Glutamatergic neuron (in vitro differentiated cells): ENCODE measurements around the gene KLHL30. TPM values are rescaled to one million over a fixed set of nuclear protein-coding genes. Genes with fewer than 3 reads are reported as not detected.

ENCODE experiments used
- DNase-seq: peaks from one replicate; pipeline ENCODE4 v3.0.0; 2022
- H3K27ac Mint-ChIP-seq: one replicate; pipeline ENCODE4 v1.8.0; 2020; ENCODE audit warnings: mild to moderate bottlenecking, mixed read lengths, inconsistent platforms; ENCODE audit not compliant: unreplicated experiment
- H3K27me3 Mint-ChIP-seq: one replicate; pipeline ENCODE4 v1.8.0; 2020; ENCODE audit warnings: mild to moderate bottlenecking, moderate library complexity, mixed read lengths, inconsistent platforms; ENCODE audit not compliant: unreplicated experiment
- H3K36me3 Mint-ChIP-seq: one replicate; pipeline ENCODE4 v1.8.0; 2020; ENCODE audit warnings: mild to moderate bottlenecking, mixed read lengths, inconsistent platforms; ENCODE audit not compliant: unreplicated experiment
- H3K4me1 Mint-ChIP-seq: one replicate; pipeline ENCODE4 v1.8.0; 2020; ENCODE audit warnings: mild to moderate bottlenecking, low read depth, mixed read lengths, inconsistent platforms; ENCODE audit not compliant: unreplicated experiment
- H3K4me3 Mint-ChIP-seq: one replicate; pipeline ENCODE4 v1.8.0; 2020; ENCODE audit warnings: mild to moderate bottlenecking, mixed read lengths, inconsistent platforms; ENCODE audit not compliant: unreplicated experiment
- H3K9me3 Mint-ChIP-seq: one replicate; pipeline ENCODE4 v1.8.0; 2020; ENCODE audit warnings: mild to moderate bottlenecking, moderate library complexity, mixed read lengths, inconsistent platforms; ENCODE audit not compliant: unreplicated experiment
- CTCF ChIP-seq: fragments of 200-600 bp; sonication (generic); IDR thresholded peaks from one replicate; pipeline ENCODE4 v1.5.0; 2021; ENCODE audit not compliant: partially characterized antibody, unreplicated experiment
- total RNA-seq: library from RNA; stranded (reverse); fragmentation: NEBNext Ultra II Directional; extraction: Animal tissue kit (Norgen Biotek cat#: 25700); gene quantifications from one replicate; pipeline ENCODE4 v1.2.1, GENCODE V29; 2021; ENCODE audit not compliant: unreplicated experiment

KLHL30 gene
- total RNA-seq, 1 donor from 2014 or later, result 3.5 TPM

- Mint-ChIP-seq H3K4me3 (no peak overlapping the region), H3K27ac (no peak overlapping the region), H3K27me3 (peaks cover 10% of the 10 kb centered on the region), H3K36me3 (no peaks in the 10 kb centered on the region), H3K9me3 (peaks cover 12% of the 10 kb centered on the region), H3K4me1 (peaks cover 5% of the 10 kb centered on the region)
- no peak for TF ChIP-seq CTCF
- no peak for DNase-seq
Measured at GRCh38 chr2:238093181-238094140, 45.0 kb upstream of the KLHL30 start.

GRCh38 chr2:238094438-238095022 lies 43.9 kb upstream of the KLHL30 start:
- no peak overlapping the region for H3K4me3 Mint-ChIP-seq
- H3K27ac Mint-ChIP-seq, result no peak overlapping the region
- H3K27me3 Mint-ChIP-seq, result peaks cover 10% of the 10 kb centered on the region
- TF ChIP-seq CTCF, result no peak
- H3K4me1 Mint-ChIP-seq, result peaks cover 5% of the 10 kb centered on the region
- H3K36me3 Mint-ChIP-seq, result no peaks in the 10 kb centered on the region
- DNase-seq, result no peak
- H3K9me3 Mint-ChIP-seq, result peaks cover 13% of the 10 kb centered on the region

- Mint-ChIP-seq H3K27me3 (peaks cover 10% of the 10 kb centered on the region), H3K27ac (no peak overlapping the region), H3K4me1 (peaks cover 5% of the 10 kb centered on the region), H3K4me3 (no peak overlapping the region), H3K9me3 (peaks cover 13% of the 10 kb centered on the region), H3K36me3 (no peaks in the 10 kb centered on the region)
- no peak for TF ChIP-seq CTCF
- DNase-seq, result no peak
Measured at GRCh38 chr2:238095143-238095542, 43.3 kb upstream of the KLHL30 start.

- Mint-ChIP-seq H3K27me3 (peaks cover 10% of the 10 kb centered on the region), H3K36me3 (no peaks in the 10 kb centered on the region), H3K4me3 (no peak overlapping the region), H3K9me3 (peaks cover 13% of the 10 kb centered on the region), H3K4me1 (peaks cover 5% of the 10 kb centered on the region), H3K27ac (no peak overlapping the region)
- no peak for TF ChIP-seq CTCF
- no peak for DNase-seq
Measured at GRCh38 chr2:238096311-238097011, 42.0 kb upstream of the KLHL30 start.
